OCI-LY7 (cell line): Measurements from ENCODE around the gene KCNIP4. TPM values are rescaled to one million over a fixed set of nuclear protein-coding genes. Genes with fewer than 3 reads are reported as not detected.

Source experiments
- BruUV-seq: library from RNA; stranded (reverse); fragments of 400-500 nt; replicated peaks from 2 replicates; lab custom pipeline; 2021; lab: Mats Ljungman, UMichigan
- CTCF ChIA-PET: fragments of 300-600 bp; sonication (Branson Sonifier 250); formaldehyde crosslinking; loops from one replicate; lab custom pipeline; 2022; ENCODE audit warnings: antibody characterized with exemption; ENCODE audit not compliant: unreplicated experiment; lab: Charles Lee
- POLR2A ChIA-PET: fragments of 300-600 bp; sonication (Branson Sonifier 250); formaldehyde crosslinking; loops from one replicate; lab custom pipeline; 2022; ENCODE audit warnings: antibody characterized with exemption; lab: Charles Lee
- DNase-seq: peaks from one replicate; pipeline ENCODE4 v3.0.0-alpha.2; 2015; ENCODE audit warnings: low spot score
- H2AFZ ChIP-seq: fragments of 200-600 bp; sonication (generic), shearing (Covaris generic); 2 replicates; pipeline ENCODE4 v1.6.1; 2014; ENCODE audit warnings: mild to moderate bottlenecking, antibody characterized with exemption, low read length, moderate library complexity
- H3K27ac ChIP-seq: fragments of 200-600 bp; sonication (generic); 2 replicates; pipeline ENCODE4 v1.5.1; 2014; ENCODE audit warnings: mixed run types, low read depth, mild to moderate bottlenecking, moderate library complexity, low read length, inconsistent platforms; ENCODE audit not compliant: poor library complexity, severe bottlenecking
- H3K36me3 ChIP-seq: fragments of 200-600 bp; sonication (generic); 2 replicates; pipeline ENCODE4 v1.6.1; 2014; ENCODE audit warnings: mild to moderate bottlenecking, antibody characterized with exemption, low read length, moderate library complexity, mixed read lengths; ENCODE audit not compliant: insufficient read depth
- H3K4me1 ChIP-seq: fragments of 200-600 bp; sonication (generic); 2 replicates; pipeline ENCODE4 v1.5.1; 2014; ENCODE audit warnings: mild to moderate bottlenecking, low read length; ENCODE audit not compliant: insufficient read depth, poor library complexity, severe bottlenecking
- H3K4me2 ChIP-seq: fragments of 200-600 bp; sonication (generic); 2 replicates; pipeline ENCODE4 v1.6.1; 2014; ENCODE audit warnings: mild to moderate bottlenecking, low read length
- H3K4me3 ChIP-seq: fragments of 200-600 bp; sonication (generic); 2 replicates; pipeline ENCODE4 v1.5.1; 2014; ENCODE audit warnings: mild to moderate bottlenecking, low read depth, low read length; ENCODE audit not compliant: poor library complexity, severe bottlenecking
- H3K79me2 ChIP-seq: fragments of 200-600 bp; sonication (generic); 2 replicates; pipeline ENCODE4 v1.6.1; 2016; ENCODE audit warnings: low read depth, mild to moderate bottlenecking, low read length, moderate library complexity, mixed read lengths; ENCODE audit not compliant: insufficient read depth
- H3K9me2 ChIP-seq: fragments of 200-600 bp; sonication (generic); 2 replicates; pipeline ENCODE4 v1.6.1; 2016; ENCODE audit warnings: mild to moderate bottlenecking, low read length, mixed read lengths; ENCODE audit not compliant: insufficient read depth
- H3K9me3 ChIP-seq: fragments of 200-600 bp; sonication (generic); 2 replicates; pipeline ENCODE4 v1.6.1; 2014; ENCODE audit warnings: mild to moderate bottlenecking, mixed run types, low read length, mixed read lengths
- H4K20me1 ChIP-seq: fragments of 200-600 bp; sonication (generic); 2 replicates; pipeline ENCODE4 v1.6.1; 2014; ENCODE audit warnings: mild to moderate bottlenecking, antibody characterized with exemption, low read length, moderate library complexity, mixed read lengths; ENCODE audit not compliant: insufficient read depth
- CTCF ChIP-seq: fragments of 200-600 bp; sonication (generic); conservative IDR thresholded peaks from 2 replicates; pipeline ENCODE4 v1.5.1; 2014; ENCODE audit warnings: mild to moderate bottlenecking, antibody characterized with exemption, low read length, moderate library complexity, mixed read lengths
- EZH2phosphoT487 ChIP-seq: fragments of 200-600 bp; sonication (generic); IDR thresholded peaks from 2 replicates; pipeline ENCODE4 v1.6.1; 2018; ENCODE audit warnings: low read depth, borderline replicate concordance, mild to moderate bottlenecking, mixed run types, antibody characterized with exemption, low read length, moderate library complexity, mixed read lengths
- intact Hi-C: fragments of 100-400 bp; cut with micrococcal nuclease; formaldehyde crosslinking; loops from one replicate; pipeline ENCODE4 v1.10.0; 2022; ENCODE audit not compliant: unreplicated experiment
- total RNA-seq, 2 experiments: library from RNA; depleted of rRNA in 1 of 2; stranded (reverse); fragments of >200 nt in 1 of 2; shearing (Covaris generic) in 1 of 2; gene quantifications; 2 replicates each; pipeline ENCODE4 v1.2.3, GENCODE V29; 2014 to 2022

KCNIP4 gene
- total RNA-seq, 2 experiments from 2014 or later, result not detected

GRCh38 chr4:21307709-21308108 is 640.9 kb downstream of the KCNIP4 start:
- ChIA-PET CTCF (no interaction called here), POLR2A (no interaction called here)
- Histone ChIP-seq H3K9me2 (no peaks in the 10 kb centered on the region), H3K4me3 (no peak overlapping the region), H3K27ac (no peak overlapping the region), H3K4me1 (no peaks in the 10 kb centered on the region), H2AFZ (no peak overlapping the region), H3K4me2 (no peak overlapping the region), H3K9me3 (no peaks in the 10 kb centered on the region), H3K36me3 (no peaks in the 10 kb centered on the region), H3K79me2 (no peaks in the 10 kb centered on the region), H4K20me1 (no peaks in the 10 kb centered on the region)
- TF ChIP-seq CTCF (no peak), EZH2phosphoT487 (no peak)
- no TSS peak for BruUV-seq
- intact Hi-C loops, result no loop called here
- DNase-seq, result no peak

- no peak overlapping the region for H2AFZ ChIP-seq
- no peak for DNase-seq
- no peaks in the 10 kb centered on the region for H3K9me3 ChIP-seq
- ChIA-PET POLR2A (interaction anchor here (0.7 to 1.2 kb wide), 2 partner anchors 10 kb away, joined by 3 read pairs; no protein-coding TSS in a partner anchor), CTCF (no interaction called here)
- intact Hi-C loops, result no loop called here
- no peak overlapping the region for H3K4me2 ChIP-seq
- no peaks in the 10 kb centered on the region for H4K20me1 ChIP-seq
- no peaks in the 10 kb centered on the region for H3K79me2 ChIP-seq
- no peaks in the 10 kb centered on the region for H3K36me3 ChIP-seq
- H3K9me2 ChIP-seq, result no peaks in the 10 kb centered on the region
- TF ChIP-seq EZH2phosphoT487 (no peak), CTCF (no peak)
- no peak overlapping the region for H3K27ac ChIP-seq
- H3K4me1 ChIP-seq, result no peaks in the 10 kb centered on the region
- no TSS peak for BruUV-seq
- no peak overlapping the region for H3K4me3 ChIP-seq
Measured at GRCh38 chr4:21304540-21304887, 644.1 kb downstream of the KCNIP4 start.

GRCh38 chr4:21290562-21290961 is 658.0 kb downstream of the KCNIP4 start:
- Histone ChIP-seq H3K36me3 (no peaks in the 10 kb centered on the region), H2AFZ (no peak overlapping the region), H3K79me2 (no peaks in the 10 kb centered on the region), H3K4me1 (no peaks in the 10 kb centered on the region), H3K4me3 (no peak overlapping the region), H3K27ac (no peak overlapping the region), H4K20me1 (no peaks in the 10 kb centered on the region), H3K9me3 (no peaks in the 10 kb centered on the region), H3K4me2 (no peak overlapping the region), H3K9me2 (no peaks in the 10 kb centered on the region)
- BruUV-seq, result no TSS peak
- TF ChIP-seq CTCF (no peak), EZH2phosphoT487 (no peak)
- ChIA-PET POLR2A (interaction anchor here (0.5 kb wide), 1 partner anchor 1355 kb away, joined by 3 read pairs; no protein-coding TSS in a partner anchor), CTCF (no interaction called here)
- no peak for DNase-seq
- intact Hi-C loops, result no loop called here
